ENCODE results near the gene SHB. TPM values are rescaled to one million over a fixed set of nuclear protein-coding genes. Genes with fewer than 3 reads are reported as not detected.

Gene SHB
- total and polyA plus RNA-seq, 2 donors (not counting 3 experiments of a cell fraction or from before 2014, with no cell fraction given): 13.4 to 24.9 TPM

GRCh38 chr9:38101423-38101822, 32.4 kb upstream of the SHB start:
- no peaks in the 10 kb centered on the region for H4K20me1 ChIP-seq (replicated peaks; ENCODE audit: control insufficient read depth, extremely low read depth, insufficient read depth, low read length)
- TF ChIP-seq CTCF (IDR thresholded peaks at IDR 0.05; ENCODE audit: extremely low read depth in 1 of 2, insufficient read depth in 1 of 2, low read depth in 1 of 2, low read length in 2 of 2): no peak
- TF ChIP-seq EZH2 (IDR thresholded peaks at IDR 0.05; ENCODE audit: borderline replicate concordance, low read depth, low read length, severe bottlenecking): no peak
- TF ChIP-seq JUN (IDR thresholded peaks at IDR 0.05; ENCODE audit: borderline replicate concordance, insufficient read depth, insufficient read length, low read depth): no peak
- no peak for TF ChIP-seq GATA2 (IDR thresholded peaks at IDR 0.05; ENCODE audit: insufficient read depth, insufficient read length, low read depth, low read length)
- no peak for TF ChIP-seq POLR2A (IDR thresholded peaks at IDR 0.05; ENCODE audit: low read depth, low read length)
- TF ChIP-seq FOS (IDR thresholded peaks at IDR 0.05; ENCODE audit: borderline replicate concordance, insufficient read depth, low read length): no peak
- H2AFZ ChIP-seq (ENCODE audit: low read depth, low read length): no peak overlapping the region
- H3K9me3 ChIP-seq (replicated peaks; ENCODE audit: control insufficient read depth, insufficient read depth, low read length): no peaks in the 10 kb centered on the region
- POLR2A ChIA-PET: no interaction called here
- DNase-seq (ENCODE audit: low read depth, low spot score) (no peak), FAIRE-seq (no peak)
- H3K4me1 ChIP-seq (ENCODE audit: control insufficient read depth, extremely low read depth, insufficient read depth, low read length): no peaks in the 10 kb centered on the region
- intact Hi-C loops (cut with micrococcal nuclease): no loop called here
- peaks cover 16 to 38% of the 10 kb centered on the region in 2 experiments for H3K27me3 ChIP-seq (ENCODE audit: control insufficient read depth in 2 of 2, insufficient read depth in 2 of 2, low read length in 2 of 2)
- no peaks in the 10 kb centered on the region for H3K36me3 ChIP-seq (ENCODE audit: control insufficient read depth in 2 of 2, extremely low read depth in 1 of 2, insufficient read depth in 2 of 2, low read length in 2 of 2)
- H3K9ac ChIP-seq (replicated peaks; ENCODE audit: extremely low read depth, insufficient read depth, low read length): no peak overlapping the region
- CTCF ChIA-PET: interaction anchor here (1.0 to 1.2 kb wide), 2 partner anchors 13 to 188 kb away, joined by 3 to 5 read pairs; no protein-coding TSS in a partner anchor
- dilution Hi-C loops (cut with MboI; ENCODE audit: extremely low pct_ligation_motif_present, low sequenced_read_pairs): no loop called here
- no peaks in the 10 kb centered on the region for H3K9me1 ChIP-seq (replicated peaks; ENCODE audit: control insufficient read depth, extremely low read depth, insufficient read depth, low read length)
- no peak overlapping the region for H3K27ac ChIP-seq (ENCODE audit: insufficient read depth, low read depth, low read length)
- no TSS peak for BruUV-seq (replicated peaks)
- H3K4me3 ChIP-seq (replicated peaks in 1 of 3; ENCODE audit: insufficient read depth in 1 of 3, low read depth in 1 of 3, low read length in 3 of 3): no peak overlapping the region
- no peaks in the 10 kb centered on the region for H3K79me2 ChIP-seq (ENCODE audit: control insufficient read depth, insufficient read depth, low read length)
- no peak overlapping the region for H3K4me2 ChIP-seq (ENCODE audit: insufficient read depth, low read length)

All from endothelial cell of umbilical vein (primary cell).